Kidney capillary endothelial cell (primary cell): ENCODE data around the gene CNKSR3.
A peak's percentile ranks its signal among the peaks of the same experiment; 100 is the strongest.
"Not testable (repeated sequence)": the region's sequence is repeated elsewhere in the genome, so short reads cannot be mapped to it uniquely, and the experiment has no call there.

ENCODE experiments used
- DNase-seq: peaks from one replicate; pipeline ENCODE4 v3.0.0-alpha.2; 2018; ENCODE audit warnings: low spot score

Gene CNKSR3

GRCh38 chr6:154510144-154510905, at the start of gene CNKSR3:
TSS of gene CNKSR3 (minus strand) at chr6:154510685. CDS start at chr6:154510114, 571 bp downstream.
- peak; percentile 60 for DNase-seq

GRCh38 chr6:154558984-154559383, 48.5 kb upstream of the CNKSR3 start:
- no peak for DNase-seq

- no peak for DNase-seq
Measured at GRCh38 chr6:154558513-154558912, 48.0 kb upstream of the CNKSR3 start.

- no peak for DNase-seq
Measured at GRCh38 chr6:154555073-154555677, 44.7 kb upstream of the CNKSR3 start.

DNA sequence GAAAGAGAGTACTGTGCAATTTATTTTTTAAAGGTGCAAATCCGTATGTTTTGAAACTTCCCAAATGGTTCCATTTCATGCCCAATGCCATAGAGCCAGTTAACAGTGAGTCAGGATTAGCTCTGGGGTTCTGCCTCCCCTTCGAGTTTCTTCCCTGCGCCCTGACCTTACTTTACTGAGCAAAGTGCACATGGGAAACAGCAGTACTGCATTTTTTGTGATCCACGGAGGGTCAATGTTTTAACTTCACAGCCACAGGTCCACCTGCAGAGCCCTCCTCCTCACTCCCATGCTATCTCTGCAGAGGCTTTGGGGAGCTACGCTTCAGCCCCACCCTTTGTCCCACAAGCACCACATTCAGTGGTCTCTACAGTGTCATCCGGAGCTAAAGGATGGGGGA, 44.0 kb upstream of the CNKSR3 start:
- no peak for DNase-seq

GRCh38 chr6:154550779-154551178, 40.3 kb upstream of the CNKSR3 start:
- no peak for DNase-seq

DNA sequence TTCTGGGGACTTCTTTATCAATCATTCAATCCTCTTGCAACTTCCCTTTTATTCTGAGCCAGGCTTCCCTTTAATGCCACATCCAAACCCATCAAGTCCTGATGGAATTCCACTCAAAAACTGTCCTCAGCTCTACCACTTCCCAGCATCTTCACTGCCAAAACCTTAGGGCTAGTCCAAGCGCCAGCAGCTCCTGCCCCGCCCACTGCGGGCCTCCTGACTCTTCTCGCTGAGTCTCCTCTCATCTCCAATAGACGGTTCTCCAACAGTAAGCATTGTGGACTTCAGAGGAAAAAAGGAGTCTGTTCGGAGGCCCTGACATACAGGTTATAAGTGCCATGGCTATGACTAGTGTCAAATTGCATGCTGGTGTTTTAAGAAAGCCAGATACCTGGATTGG, 38.7 kb upstream of the CNKSR3 start:
- no peak for DNase-seq

DNA sequence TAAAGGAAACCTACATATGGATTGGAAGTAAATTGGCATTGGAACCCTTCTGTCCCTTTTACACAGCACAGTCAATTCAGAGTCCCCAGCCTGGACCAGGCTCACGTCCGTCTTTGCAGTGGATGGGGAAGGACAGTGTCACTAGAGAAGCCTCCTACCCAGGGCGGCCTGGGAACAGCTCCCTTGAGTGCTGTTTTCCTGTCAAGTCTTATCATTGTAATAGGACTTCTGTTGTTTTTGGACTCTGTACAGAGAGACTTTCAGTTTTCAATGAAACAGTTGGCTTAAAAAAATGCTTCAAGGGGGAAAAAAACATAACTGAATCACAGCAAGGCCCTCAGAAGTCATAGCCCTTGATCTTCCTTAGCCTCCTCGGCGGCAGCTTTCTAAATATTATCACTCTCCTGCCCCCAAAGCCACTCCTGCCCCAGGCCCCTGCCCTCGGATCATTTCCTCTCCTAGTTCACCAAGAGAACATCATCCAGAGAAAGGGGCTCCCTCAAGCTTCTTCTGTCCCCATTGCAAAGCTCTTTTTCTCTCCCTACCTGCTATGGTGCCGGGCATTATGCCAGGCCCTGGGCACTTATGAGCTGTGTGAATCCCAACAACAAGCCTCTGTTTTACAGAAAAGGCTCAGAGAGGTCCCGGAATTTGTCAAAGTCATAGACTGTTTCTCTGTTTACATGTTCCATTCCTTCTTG, 37.8 kb upstream of the CNKSR3 start:
- no peak for DNase-seq

DNA sequence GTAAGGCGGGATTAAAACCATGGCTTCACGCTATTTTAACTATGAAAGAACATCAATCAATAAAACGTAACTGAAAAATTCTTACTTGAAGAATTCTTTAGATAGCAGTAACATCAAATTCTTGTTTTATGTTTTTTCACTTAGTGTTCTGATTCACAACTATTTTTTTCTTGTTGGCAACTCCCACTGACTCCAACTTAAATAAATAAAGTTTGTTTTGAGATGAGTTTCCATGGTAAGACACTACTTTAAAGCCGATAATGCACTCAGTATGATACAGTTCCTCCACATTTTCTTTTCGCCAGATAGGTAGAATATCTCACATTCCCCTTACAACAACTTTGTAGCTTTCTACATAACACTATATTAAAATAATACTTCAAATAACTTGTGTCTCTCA, 33.1 kb upstream of the CNKSR3 start:
- DNase-seq, result no peak

GRCh38 chr6:154542747-154543146, 32.3 kb upstream of the CNKSR3 start:
- no peak for DNase-seq

DNA sequence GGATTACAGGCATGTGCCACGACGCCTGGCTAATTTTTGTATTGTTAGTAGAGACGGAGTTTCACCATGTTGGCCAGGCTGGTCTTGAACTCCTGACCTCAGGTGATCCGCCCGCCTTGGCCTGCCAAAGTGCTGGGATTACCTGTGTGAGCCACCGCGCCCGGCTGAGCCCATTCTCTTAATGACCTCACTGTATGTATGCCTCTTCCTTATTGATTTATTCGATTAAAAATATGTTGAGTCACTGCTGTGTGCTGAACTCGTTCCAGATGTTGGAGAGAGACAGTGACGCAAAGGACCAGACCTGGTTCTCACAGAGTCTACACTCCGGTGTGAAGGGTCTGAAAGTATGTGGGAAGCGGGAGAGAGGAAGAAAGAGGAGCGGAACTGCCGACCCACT, 31.4 kb upstream of the CNKSR3 start:
- DNase-seq, result not testable (repeated sequence)

GRCh38 chr6:154539593-154540269, 29.2 kb upstream of the CNKSR3 start:
- DNase-seq, result no peak

DNA sequence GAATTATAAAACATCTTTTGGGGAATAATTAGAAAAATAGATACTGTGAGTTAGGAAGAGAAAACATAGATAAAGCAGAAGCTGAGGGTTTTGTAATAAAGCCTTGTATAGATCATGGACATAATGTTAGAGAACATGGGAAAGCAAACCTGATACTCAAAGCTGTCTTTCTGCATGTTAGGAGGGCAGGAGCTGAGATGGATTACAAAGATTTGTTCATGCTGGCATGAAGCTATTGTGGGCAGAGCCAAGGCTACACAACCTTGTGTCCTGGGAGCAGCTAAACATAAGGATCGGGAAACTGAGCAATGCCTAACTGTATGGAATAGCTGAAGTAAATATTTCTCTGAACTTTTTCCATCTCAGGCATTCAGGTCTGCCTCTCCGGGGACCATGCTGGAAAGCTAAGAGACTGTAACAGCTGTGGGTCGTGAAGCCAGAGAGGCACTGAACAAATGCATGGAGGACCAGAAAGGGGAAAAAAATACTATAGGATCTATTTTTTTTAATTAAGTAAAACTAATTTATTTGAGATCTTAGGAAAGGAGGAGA, 28.2 kb upstream of the CNKSR3 start:
- DNase-seq, result no peak

DNA sequence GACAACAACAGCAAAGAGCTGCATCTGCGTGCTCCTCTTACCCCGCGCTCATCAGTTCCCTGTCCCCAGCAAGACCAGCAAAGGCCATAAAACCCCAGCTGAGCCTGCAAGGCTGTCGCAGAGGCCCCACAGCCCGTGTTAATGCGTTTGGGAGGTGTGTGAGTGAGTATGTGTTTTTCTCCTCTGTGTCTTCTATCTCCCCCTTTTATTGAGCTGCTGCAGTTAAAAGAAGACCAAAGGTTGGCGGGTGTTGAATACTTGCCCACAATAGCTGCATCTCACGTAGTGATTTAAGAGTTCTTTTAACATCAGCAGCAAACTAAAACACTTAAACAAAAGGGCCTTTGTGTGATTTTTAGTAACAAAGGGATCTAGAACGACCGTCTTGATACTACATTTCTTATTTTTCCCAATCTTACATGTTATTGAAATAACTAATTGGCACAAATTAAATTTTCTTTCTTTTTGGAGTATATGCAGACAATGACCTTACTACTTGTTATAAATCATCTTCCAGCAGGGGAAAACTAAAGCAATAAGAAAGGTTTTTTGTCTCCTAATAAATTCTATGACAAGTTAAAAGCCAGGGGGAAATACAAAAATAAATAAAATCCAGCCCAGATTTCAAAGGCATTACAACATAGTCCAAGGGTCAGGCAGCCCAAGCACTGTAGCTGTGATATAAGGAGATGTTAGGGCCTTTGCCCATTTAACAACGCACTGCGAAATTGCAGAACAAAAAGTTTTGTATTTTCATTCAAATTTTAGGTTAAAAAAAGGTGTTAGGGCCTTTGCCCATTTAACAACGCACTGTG, 27.2 kb upstream of the CNKSR3 start:
- no peak for DNase-seq

- no peak for DNase-seq
Measured at GRCh38 chr6:154536999-154537398, 26.5 kb upstream of the CNKSR3 start.

GRCh38 chr6:154536255-154536654, 25.8 kb upstream of the CNKSR3 start:
- no peak for DNase-seq

DNA sequence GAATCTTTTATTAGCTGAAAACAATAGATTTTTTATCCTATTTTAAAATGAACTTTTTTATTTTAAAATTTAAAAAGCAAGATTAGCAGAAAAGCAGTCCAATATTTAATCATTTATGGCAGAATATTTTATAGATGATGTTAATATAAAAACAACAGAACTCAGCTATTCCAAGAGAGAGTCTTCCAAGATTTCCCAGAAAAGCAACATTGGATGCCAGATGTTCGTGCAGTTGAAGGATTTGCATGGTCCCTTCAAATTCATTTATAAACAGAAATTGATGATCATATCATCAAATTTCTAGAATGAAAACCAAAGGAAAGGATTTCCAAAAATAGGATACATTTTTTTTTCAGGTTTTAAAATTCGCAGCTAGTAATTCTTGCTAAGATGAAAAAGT, 25.4 kb upstream of the CNKSR3 start:
- no peak for DNase-seq

- no peak for DNase-seq
Measured at GRCh38 chr6:154535147-154535546, 24.7 kb upstream of the CNKSR3 start.

GRCh38 chr6:154534531-154534930, 24.0 kb upstream of the CNKSR3 start:
- no peak for DNase-seq

- DNase-seq, result no peak
Measured at GRCh38 chr6:154532426-154532825, 21.9 kb upstream of the CNKSR3 start.

DNA sequence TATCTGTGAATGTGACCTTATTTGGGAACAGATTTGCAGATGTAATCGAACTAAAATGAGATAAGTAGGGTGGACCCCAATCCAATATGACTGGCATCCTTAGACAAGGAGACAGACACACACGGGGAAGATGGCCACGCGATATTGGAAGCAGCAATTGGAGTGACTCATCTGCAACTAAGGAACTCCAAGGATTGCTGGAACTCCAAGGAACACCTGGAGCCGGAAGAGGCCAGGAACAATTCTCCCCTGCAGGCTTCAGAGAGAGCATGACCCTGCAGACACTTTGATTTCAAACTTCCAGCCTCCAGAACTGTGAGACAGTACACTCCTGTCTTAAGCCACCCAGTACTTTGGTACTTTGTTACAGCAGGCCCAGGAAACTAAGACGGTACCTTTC, 19.5 kb upstream of the CNKSR3 start:
- DNase-seq, result no peak
